Stomach (tissue), 4 donors: ENCODE measurements around the gene MYL3.

Source experiments
- EP300 ChIP-seq: sonication (generic); formaldehyde crosslinking; IDR thresholded peaks from one replicate; pipeline ENCODE4 v1.6.1; 2017; ENCODE audit warnings: antibody characterized with exemption
- TF ChIP-seq, protein P1 (sequence below), 7 experiments: fragments of 450-650 bp in 4 of 7; fragments of 200-600 bp in 3 of 7; sonication (generic) in 3 of 7; IDR thresholded peaks; one replicate each; pipeline ENCODE4 v1.5.1; 2016 to 2019; ENCODE audit warnings: antibody characterized with exemption in 7 of 7, control low read depth in 2 of 7, mild to moderate bottlenecking in 1 of 7

DNA sequence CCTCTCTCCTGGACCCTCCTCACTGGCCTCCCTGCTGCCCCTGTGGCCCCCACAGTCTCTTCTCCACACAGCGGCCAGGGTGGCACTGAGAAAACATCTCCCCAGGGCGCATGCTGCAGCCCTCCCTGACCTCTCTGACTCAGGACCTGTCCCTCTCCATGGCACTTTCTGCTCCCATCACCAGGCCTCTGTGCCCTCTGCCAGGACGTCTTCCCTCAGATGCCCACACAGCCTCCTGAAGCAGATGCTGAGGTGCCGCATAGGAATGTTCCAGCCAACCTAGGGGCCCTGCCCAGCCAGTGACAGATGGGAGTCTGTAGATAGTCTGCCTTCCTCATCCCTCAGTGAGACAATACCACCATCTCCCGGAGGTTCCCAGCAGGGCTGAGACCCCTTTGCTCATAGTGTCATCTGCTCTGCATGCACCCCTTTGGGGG is 8.7 kb downstream of the MYL3 start:
- TF ChIP-seq, protein P1, sequence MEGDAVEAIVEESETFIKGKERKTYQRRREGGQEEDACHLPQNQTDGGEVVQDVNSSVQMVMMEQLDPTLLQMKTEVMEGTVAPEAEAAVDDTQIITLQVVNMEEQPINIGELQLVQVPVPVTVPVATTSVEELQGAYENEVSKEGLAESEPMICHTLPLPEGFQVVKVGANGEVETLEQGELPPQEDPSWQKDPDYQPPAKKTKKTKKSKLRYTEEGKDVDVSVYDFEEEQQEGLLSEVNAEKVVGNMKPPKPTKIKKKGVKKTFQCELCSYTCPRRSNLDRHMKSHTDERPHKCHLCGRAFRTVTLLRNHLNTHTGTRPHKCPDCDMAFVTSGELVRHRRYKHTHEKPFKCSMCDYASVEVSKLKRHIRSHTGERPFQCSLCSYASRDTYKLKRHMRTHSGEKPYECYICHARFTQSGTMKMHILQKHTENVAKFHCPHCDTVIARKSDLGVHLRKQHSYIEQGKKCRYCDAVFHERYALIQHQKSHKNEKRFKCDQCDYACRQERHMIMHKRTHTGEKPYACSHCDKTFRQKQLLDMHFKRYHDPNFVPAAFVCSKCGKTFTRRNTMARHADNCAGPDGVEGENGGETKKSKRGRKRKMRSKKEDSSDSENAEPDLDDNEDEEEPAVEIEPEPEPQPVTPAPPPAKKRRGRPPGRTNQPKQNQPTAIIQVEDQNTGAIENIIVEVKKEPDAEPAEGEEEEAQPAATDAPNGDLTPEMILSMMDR (IDR thresholded peaks at IDR 0.05), result no peak
- no peak for TF ChIP-seq EP300
